MM.1S (cell line): ENCODE measurements around the gene EPHX1.

ENCODE experiments used
- DNase-seq: peaks from one replicate; pipeline ENCODE4 v3.0.0-alpha.2; 2015
- H2AFZ ChIP-seq: fragments of 300-600 bp; sonication (generic); 2 replicates; pipeline ENCODE4 v1.6.0; 2016; ENCODE audit warnings: antibody characterized with exemption, low read length
- H3F3A ChIP-seq: fragments of 300-600 bp; sonication (generic); 2 replicates; pipeline ENCODE4 v1.6.1; 2016; ENCODE audit warnings: mild to moderate bottlenecking, antibody characterized with exemption, low read length, moderate library complexity, mixed read lengths; ENCODE audit not compliant: insufficient read depth
- H3K27ac ChIP-seq: fragments of 300-600 bp; sonication (generic); 2 replicates; pipeline ENCODE4 v1.5.1; 2016; ENCODE audit warnings: mild to moderate bottlenecking, low read length
- H3K27me3 ChIP-seq: fragments of 300-600 bp; sonication (generic); replicated peaks from 2 replicates; pipeline ENCODE4 v1.6.0; 2016; ENCODE audit warnings: low read length; ENCODE audit not compliant: insufficient read depth
- H3K36me3 ChIP-seq: fragments of 300-600 bp; sonication (generic); replicated peaks from 2 replicates; pipeline ENCODE4 v1.6.1; 2016; ENCODE audit warnings: mild to moderate bottlenecking, low read length, mixed read lengths; ENCODE audit not compliant: insufficient read depth
- H3K4me1 ChIP-seq: fragments of 300-600 bp; sonication (generic); 2 replicates; pipeline ENCODE4 v1.6.1; 2016; ENCODE audit warnings: low read length, mixed read lengths
- H3K4me2 ChIP-seq: fragments of 300-600 bp; sonication (generic); 2 replicates; pipeline ENCODE4 v1.6.0; 2016; ENCODE audit warnings: low read depth, low read length
- H3K4me3 ChIP-seq: fragments of 300-600 bp; sonication (generic); 2 replicates; pipeline ENCODE4 v1.5.1; 2016; ENCODE audit warnings: low read length, mixed read lengths
- H3K79me2 ChIP-seq: fragments of 300-600 bp; sonication (generic); 2 replicates; pipeline ENCODE4 v1.6.1; 2016; ENCODE audit warnings: mixed run types, low read length, mixed read lengths
- H3K9ac ChIP-seq: fragments of 300-600 bp; sonication (generic); 2 replicates; pipeline ENCODE4 v1.6.1; 2016; ENCODE audit warnings: low read length, mixed read lengths
- H3K9me2 ChIP-seq: fragments of 300-600 bp; sonication (generic); replicated peaks from 2 replicates; pipeline ENCODE4 v1.6.1; 2016; ENCODE audit warnings: mild to moderate bottlenecking, low read length, mixed read lengths; ENCODE audit not compliant: insufficient read depth
- H3K9me3 ChIP-seq: fragments of 300-600 bp; sonication (generic); replicated peaks from 2 replicates; pipeline ENCODE4 v1.6.1; 2016; ENCODE audit warnings: mild to moderate bottlenecking, low read length, mixed read lengths; ENCODE audit not compliant: insufficient read depth
- H4K20me1 ChIP-seq: fragments of 300-600 bp; sonication (generic); 2 replicates; pipeline ENCODE4 v1.6.1; 2016; ENCODE audit warnings: mild to moderate bottlenecking, low read length, moderate library complexity, mixed read lengths; ENCODE audit not compliant: insufficient read depth
- CTCF ChIP-seq: fragments of 300-600 bp; sonication (generic); IDR thresholded peaks from 2 replicates; pipeline ENCODE4 v1.5.1; 2016; ENCODE audit warnings: antibody characterized with exemption, low read length, mixed read lengths
- EZH2 ChIP-seq: fragments of 300-600 bp; sonication (generic); optimal IDR thresholded peaks from 2 replicates; pipeline ENCODE3; 2017; ENCODE audit warnings: low read depth, mild to moderate bottlenecking, antibody characterized with exemption, low read length, mixed read lengths
- EZH2phosphoT487 ChIP-seq: fragments of 300-600 bp; sonication (generic); IDR thresholded peaks from 2 replicates; pipeline ENCODE4 v1.6.1; 2018; ENCODE audit warnings: antibody characterized with exemption, low read length

The EPHX1 gene

GRCh38 chr1:225762444-225762843 lies 47.5 kb upstream of the EPHX1 start:
- no peaks in the 10 kb centered on the region for H3K79me2 ChIP-seq
- DNase-seq = no peak
- no peaks in the 10 kb centered on the region for H3K36me3 ChIP-seq
- no peaks in the 10 kb centered on the region for H3K27me3 ChIP-seq
- no peaks in the 10 kb centered on the region for H4K20me1 ChIP-seq
- H3K4me2 ChIP-seq = no peak overlapping the region
- H3K9ac ChIP-seq = no peak overlapping the region
- H3K4me1 ChIP-seq = no peaks in the 10 kb centered on the region
- H3K9me3 ChIP-seq = no peaks in the 10 kb centered on the region
- no peak overlapping the region for H2AFZ ChIP-seq
- no peak overlapping the region for H3K27ac ChIP-seq
- TF ChIP-seq CTCF (no peak), EZH2 (no peak), EZH2phosphoT487 (no peak)
- H3K9me2 ChIP-seq = no peaks in the 10 kb centered on the region
- no peaks in the 10 kb centered on the region for H3F3A ChIP-seq
- no peak overlapping the region for H3K4me3 ChIP-seq

- Histone ChIP-seq H3K9ac (no peak overlapping the region), H3K4me3 (no peak overlapping the region), H3K27me3 (no peaks in the 10 kb centered on the region), H3K36me3 (no peaks in the 10 kb centered on the region), H2AFZ (no peak overlapping the region), H3K9me2 (no peaks in the 10 kb centered on the region), H3K4me2 (no peak overlapping the region), H3K79me2 (no peaks in the 10 kb centered on the region), H3K27ac (no peak overlapping the region), H4K20me1 (no peaks in the 10 kb centered on the region), H3F3A (no peaks in the 10 kb centered on the region), H3K4me1 (no peaks in the 10 kb centered on the region), H3K9me3 (no peaks in the 10 kb centered on the region)
- no peak for DNase-seq
- TF ChIP-seq EZH2 (no peak), EZH2phosphoT487 (no peak), CTCF (no peak)
Observed at GRCh38 chr1:225763716-225764548, 46.0 kb upstream of the EPHX1 start.

GRCh38 chr1:225765982-225766674 lies 43.8 kb upstream of the EPHX1 start:
- no peak overlapping the region for H3K4me3 ChIP-seq
- no peaks in the 10 kb centered on the region for H4K20me1 ChIP-seq
- H3K27ac ChIP-seq = no peak overlapping the region
- no peaks in the 10 kb centered on the region for H3K36me3 ChIP-seq
- H3K79me2 ChIP-seq = no peaks in the 10 kb centered on the region
- no peak overlapping the region for H3K4me2 ChIP-seq
- H3K9me3 ChIP-seq = no peaks in the 10 kb centered on the region
- TF ChIP-seq EZH2 = no peak
- TF ChIP-seq CTCF = no peak
- TF ChIP-seq EZH2phosphoT487 = no peak
- no peak overlapping the region for H2AFZ ChIP-seq
- no peak overlapping the region for H3K9ac ChIP-seq
- H3K4me1 ChIP-seq = no peaks in the 10 kb centered on the region
- H3K9me2 ChIP-seq = no peaks in the 10 kb centered on the region
- H3K27me3 ChIP-seq = no peaks in the 10 kb centered on the region
- H3F3A ChIP-seq = no peaks in the 10 kb centered on the region
- DNase-seq = no peak
